PC-9 (cell line): ENCODE data around the gene LY6G5B. TPM values are rescaled to one million over a fixed set of nuclear protein-coding genes. Genes with fewer than 3 reads are reported as not detected.

Experiments
- BruUV-seq: library from RNA; stranded (reverse); fragments of 400-500 nt; replicated peaks from 2 replicates; lab custom pipeline; 2021; lab: Mats Ljungman, UMichigan
- CTCF ChIA-PET: fragments of 300-600 bp; sonication (Branson Sonifier 250); formaldehyde crosslinking; loops from one replicate; lab custom pipeline; 2022; ENCODE audit warnings: antibody characterized with exemption; lab: Charles Lee
- POLR2A ChIA-PET: fragments of 300-600 bp; sonication (Branson Sonifier 250); formaldehyde crosslinking; loops from one replicate; lab custom pipeline; 2022; ENCODE audit warnings: antibody characterized with exemption; ENCODE audit not compliant: unreplicated experiment; lab: Charles Lee
- DNase-seq, 2 experiments: peaks; one replicate each; pipeline versions ENCODE4 v3.0.0 to v3.0.0-alpha.2; 2015 to 2022; ENCODE audit warnings: mixed read lengths in 1 of 2
- H2AFZ ChIP-seq: fragments of 200-600 bp; sonication (generic); 2 replicates; pipeline ENCODE4 v1.8.1; 2017; ENCODE audit warnings: antibody characterized with exemption
- H3F3A ChIP-seq: fragments of 200-600 bp; sonication (generic); 2 replicates; pipeline ENCODE4 v1.8.1; 2017; ENCODE audit warnings: antibody characterized with exemption, mild to moderate bottlenecking, low read depth; ENCODE audit not compliant: insufficient read depth
- H3K27ac ChIP-seq: fragments of 200-600 bp; sonication (generic); 2 replicates; pipeline ENCODE4 v1.6.1; 2016; ENCODE audit warnings: mixed run types
- H3K27me3 ChIP-seq: fragments of 200-600 bp; sonication (generic); 2 replicates; pipeline ENCODE4 v1.6.1; 2016; ENCODE audit warnings: low read depth, mixed run types; ENCODE audit not compliant: insufficient read depth
- H3K36me3 ChIP-seq: fragments of 200-600 bp; sonication (generic); 2 replicates; pipeline ENCODE4 v1.6.1; 2016; ENCODE audit warnings: low read depth, mixed run types
- H3K4me1 ChIP-seq: fragments of 200-600 bp; sonication (generic); replicated peaks from 2 replicates; pipeline ENCODE4 v1.6.1; 2016; ENCODE audit warnings: mixed run types; ENCODE audit not compliant: insufficient read depth
- H3K4me2 ChIP-seq: fragments of 200-600 bp; sonication (generic); 2 replicates; pipeline ENCODE4 v1.6.1; 2017; ENCODE audit warnings: mixed run types
- H3K4me3 ChIP-seq: fragments of 200-600 bp; sonication (generic); 2 replicates; pipeline ENCODE4 v1.6.1; 2016; ENCODE audit warnings: mixed run types
- H3K79me2 ChIP-seq: fragments of 200-600 bp; sonication (generic); 2 replicates; pipeline ENCODE4 v1.6.1; 2017; ENCODE audit warnings: low read depth, mixed run types
- H3K9me2 ChIP-seq: fragments of 200-600 bp; sonication (generic); 2 replicates; pipeline ENCODE4 v1.8.1; 2017; ENCODE audit warnings: mild to moderate bottlenecking; ENCODE audit not compliant: insufficient read depth
- H3K9me3 ChIP-seq: fragments of 200-600 bp; sonication (generic); 2 replicates; pipeline ENCODE4 v1.8.1; 2016; ENCODE audit warnings: low read depth; ENCODE audit not compliant: insufficient read depth
- H4K20me1 ChIP-seq: fragments of 200-600 bp; sonication (generic); 2 replicates; pipeline ENCODE4 v1.8.1; 2017; ENCODE audit not compliant: insufficient read depth
- CTCF ChIP-seq: fragments of 200-600 bp; sonication (generic); conservative IDR thresholded peaks from 2 replicates; pipeline ENCODE4 v1.6.1; 2017; ENCODE audit warnings: mixed run types, antibody characterized with exemption, mild to moderate bottlenecking, moderate library complexity
- EZH2 ChIP-seq: fragments of 200-600 bp; sonication (generic); IDR thresholded peaks from 2 replicates; pipeline ENCODE4 v1.8.0; 2017; ENCODE audit warnings: antibody characterized with exemption, low read depth
- intact Hi-C: fragments of 100-400 bp; cut with micrococcal nuclease; formaldehyde crosslinking; loops from one replicate; pipeline ENCODE4 v1.10.0; 2022; ENCODE audit not compliant: unreplicated experiment
- total RNA-seq: library from RNA; stranded (reverse); gene quantifications from 2 replicates; pipeline ENCODE4 v1.2.3, GENCODE V29; 2021

LY6G5B gene
- total RNA-seq, 1 experiment from 2014 or later = 24.0 TPM

GRCh38 chr6:31624070-31624469 lies 45.7 kb upstream of the LY6G5B start:
- TF ChIP-seq CTCF (no peak), EZH2 (no peak)
- no TSS peak for BruUV-seq
- Histone ChIP-seq H3K9me3 (no peaks in the 10 kb centered on the region), H3K4me1 (peaks cover 20% of the 10 kb centered on the region), H3K36me3 (peaks cover 62% of the 10 kb centered on the region), H3K4me2 (no peak overlapping the region), H3K79me2 (peaks cover 51% of the 10 kb centered on the region), H3K27ac (no peak overlapping the region), H3K27me3 (no peaks in the 10 kb centered on the region), H3K4me3 (no peak overlapping the region), H3F3A (peaks cover 37% of the 10 kb centered on the region), H4K20me1 (peaks cover 3% of the 10 kb centered on the region; the same call in 1 of the 2 replicates), H2AFZ (no peak overlapping the region), H3K9me2 (no peaks in the 10 kb centered on the region)
- ChIA-PET CTCF (no interaction called here), POLR2A (interaction anchor here (0.7 kb wide), 1 partner anchor 92 kb away, joined by 5 read pairs; no protein-coding TSS in a partner anchor)
- DNase-seq = no peak
- intact Hi-C loops = no loop called here

- no TSS peak for BruUV-seq
Measured at GRCh38 chr6:31626952-31627351, 42.8 kb upstream of the LY6G5B start.

GRCh38 chr6:31627690-31628287 lies 42.0 kb upstream of the LY6G5B start:
- Histone ChIP-seq H3K27me3 (no peaks in the 10 kb centered on the region), H3K9me3 (no peaks in the 10 kb centered on the region), H3K79me2 (peaks cover 29% of the 10 kb centered on the region), H3K4me1 (peaks cover 1% of the 10 kb centered on the region; the same call in 1 of the 2 replicates), H2AFZ (no peak overlapping the region), H3K9me2 (no peaks in the 10 kb centered on the region), H3K4me3 (no peak overlapping the region), H3F3A (peaks cover 35% of the 10 kb centered on the region), H4K20me1 (peaks cover 5% of the 10 kb centered on the region; the same call in 1 of the 2 replicates), H3K4me2 (no peak overlapping the region), H3K27ac (no peak overlapping the region), H3K36me3 (peaks cover 60% of the 10 kb centered on the region)
- POLR2A ChIA-PET = interaction anchor here (0.7 kb wide), 1 partner anchor 20 kb away, joined by 3 read pairs; no protein-coding TSS in a partner anchor
- no TSS peak for BruUV-seq
- CTCF ChIA-PET = no interaction called here
- TF ChIP-seq CTCF (no peak), EZH2 (no peak)
- DNase-seq = no peak
- intact Hi-C loops = no loop called here

More at GRCh38 chr6:31626952-31627351, 42.8 kb upstream of the LY6G5B start:
- H3K4me2 ChIP-seq = no peak overlapping the region
- H3K4me3 ChIP-seq = no peak overlapping the region
- TF ChIP-seq EZH2 = no peak
- TF ChIP-seq CTCF = no peak
- no peaks in the 10 kb centered on the region for H3K9me3 ChIP-seq
- no peak overlapping the region for H2AFZ ChIP-seq
- no peaks in the 10 kb centered on the region for H3K9me2 ChIP-seq
- DNase-seq = no peak
- H3K27me3 ChIP-seq = no peaks in the 10 kb centered on the region
- POLR2A ChIA-PET = interaction anchor here (0.7 kb wide), 1 partner anchor 21 kb away, joined by 3 read pairs; no protein-coding TSS in a partner anchor
- H3K79me2 ChIP-seq = peaks cover 37% of the 10 kb centered on the region
- H3K4me1 ChIP-seq = peaks cover 10% of the 10 kb centered on the region
- CTCF ChIA-PET = no interaction called here
- peaks cover 68% of the 10 kb centered on the region for H3K36me3 ChIP-seq
- H3F3A ChIP-seq = peaks cover 39% of the 10 kb centered on the region
- no peak overlapping the region for H3K27ac ChIP-seq
- intact Hi-C loops = no loop called here
- H4K20me1 ChIP-seq = peaks cover 5% of the 10 kb centered on the region; the same call in 1 of the 2 replicates
